Endothelial cell of umbilical vein (primary cell): ENCODE data around the gene NEIL3. TPM values are rescaled to one million over a fixed set of nuclear protein-coding genes. Genes with fewer than 3 reads are reported as not detected.

Experiments
- BruUV-seq: library from RNA; stranded (reverse); fragments of 400-500 nt; replicated peaks from 2 replicates; lab custom pipeline; 2021; lab: Mats Ljungman, UMichigan
- CTCF ChIA-PET: fragments of 300-600, 350-600 bp; sonication (Branson Sonifier 250); formaldehyde crosslinking; loops from one replicate; lab custom pipeline; 2021; ENCODE audit warnings: antibody characterized with exemption, inconsistent platforms; lab: Charles Lee
- POLR2A ChIA-PET: fragments of 300-600, 350-600 bp; sonication (Branson Sonifier 250); formaldehyde crosslinking; loops from one replicate; lab custom pipeline; 2021; ENCODE audit warnings: antibody characterized with exemption, inconsistent platforms; lab: Charles Lee
- DNase-seq: peaks from one replicate; pipeline ENCODE4 v3.0.0-alpha.2; 2011; ENCODE audit warnings: low read depth, low spot score
- FAIRE-seq: peaks from 2 replicates; lab custom pipeline; 2011; peaks lifted over from hg19 to GRCh38; lab: Jason Lieb, UNC
- H2AFZ ChIP-seq: 2 replicates; pipeline ENCODE4 v1.6.0; 2012; ENCODE audit warnings: low read depth, low read length, control low read depth, inconsistent platforms
- H3K27ac ChIP-seq: 2 replicates; pipeline ENCODE4 v1.5.1; 2011; ENCODE audit warnings: low read depth, mild to moderate bottlenecking, control low read depth, low read length, moderate library complexity; ENCODE audit not compliant: insufficient read depth
- H3K27me3 ChIP-seq, 2 experiments: 2 replicates each; pipeline versions ENCODE4 v1.6.0 to v1.6.1; 2011; ENCODE audit warnings: low read length in 2 of 2, mixed read lengths in 1 of 2; ENCODE audit not compliant: control insufficient read depth in 2 of 2, insufficient read depth in 2 of 2
- H3K36me3 ChIP-seq, 2 experiments: 2 replicates in 1 of 2; 3 replicates in 1 of 2; pipeline ENCODE4 v1.5.1; 2011; ENCODE audit warnings: low read length in 2 of 2, mild to moderate bottlenecking in 1 of 2, moderate library complexity in 1 of 2; ENCODE audit not compliant: control insufficient read depth in 2 of 2, insufficient read depth in 2 of 2; ENCODE audit errors: extremely low read depth in 1 of 2
- H3K4me1 ChIP-seq: 3 replicates; pipeline ENCODE4 v1.5.1; 2011; ENCODE audit warnings: mild to moderate bottlenecking, low read length; ENCODE audit not compliant: control insufficient read depth, insufficient read depth; ENCODE audit errors: extremely low read depth
- H3K4me2 ChIP-seq: 2 replicates; pipeline ENCODE4 v1.6.1; 2011; ENCODE audit warnings: low read length, control low read depth, mixed read lengths; ENCODE audit not compliant: insufficient read depth
- H3K4me3 ChIP-seq, 3 experiments: fragments of 200-600 bp in 1 of 3; sonication (generic), shearing (Covaris generic) in 1 of 3; replicated peaks in 1 of 3; 2 replicates each; pipeline ENCODE4 v1.5.1; 2011 to 2016; ENCODE audit warnings: control low read depth in 3 of 3, low read length in 3 of 3, mild to moderate bottlenecking in 2 of 3, inconsistent platforms in 1 of 3, low read depth in 1 of 3, moderate library complexity in 1 of 3; ENCODE audit not compliant: insufficient read depth in 1 of 3
- H3K79me2 ChIP-seq: 2 replicates; pipeline ENCODE4 v1.6.0; 2012; ENCODE audit warnings: low read length, inconsistent platforms; ENCODE audit not compliant: control insufficient read depth, insufficient read depth
- H3K9ac ChIP-seq: replicated peaks from 2 replicates; pipeline ENCODE3; 2011; ENCODE audit warnings: low read length, control low read depth; ENCODE audit not compliant: insufficient read depth; ENCODE audit errors: extremely low read depth
- H3K9me1 ChIP-seq: replicated peaks from 3 replicates; pipeline ENCODE4 v1.6.0; 2011; ENCODE audit warnings: mild to moderate bottlenecking, low read length; ENCODE audit not compliant: control insufficient read depth, insufficient read depth; ENCODE audit errors: extremely low read depth
- H3K9me3 ChIP-seq: replicated peaks from 2 replicates; pipeline ENCODE4 v1.5.1; 2012; ENCODE audit warnings: low read length, inconsistent platforms; ENCODE audit not compliant: control insufficient read depth, insufficient read depth
- H4K20me1 ChIP-seq: replicated peaks from 2 replicates; pipeline ENCODE3; 2011; ENCODE audit warnings: mild to moderate bottlenecking, low read length; ENCODE audit not compliant: control insufficient read depth, insufficient read depth; ENCODE audit errors: extremely low read depth
- EZH2 ChIP-seq: IDR thresholded peaks from 2 replicates; pipeline ENCODE4 v1.6.1; 2012; ENCODE audit warnings: borderline replicate concordance, low read depth, mild to moderate bottlenecking, moderate library complexity, low read length, inconsistent platforms; ENCODE audit not compliant: severe bottlenecking
- FOS ChIP-seq: IDR thresholded peaks from 2 replicates; pipeline ENCODE4 v1.6.1; 2011; ENCODE audit warnings: mild to moderate bottlenecking, low read length, moderate library complexity, borderline replicate concordance; ENCODE audit not compliant: insufficient read depth
- GATA2 ChIP-seq: IDR thresholded peaks from 2 replicates; pipeline ENCODE4 v1.7.0; 2011; ENCODE audit warnings: low read depth, mild to moderate bottlenecking, moderate library complexity, mixed read lengths, low read length; ENCODE audit not compliant: insufficient read length, insufficient read depth
- JUN ChIP-seq: IDR thresholded peaks from 2 replicates; pipeline ENCODE4 v1.6.1; 2011; ENCODE audit warnings: borderline replicate concordance, low read depth; ENCODE audit not compliant: insufficient read length, insufficient read depth
- MYC ChIP-seq: IDR thresholded peaks from one replicate; pipeline ENCODE4 v1.6.1; 2011; ENCODE audit warnings: mild to moderate bottlenecking, low read depth, low read length
- POLR2A ChIP-seq: IDR thresholded peaks from 2 replicates; pipeline ENCODE4 v1.6.1; 2012; ENCODE audit warnings: low read depth, mild to moderate bottlenecking, control low read depth, low read length
- POLR2AphosphoS5 ChIP-seq: IDR thresholded peaks from 2 replicates; pipeline ENCODE4 v1.6.1; 2012; ENCODE audit warnings: low read depth, mild to moderate bottlenecking, control low read depth, low read length, moderate library complexity; ENCODE audit not compliant: insufficient read depth
- dilution Hi-C: fragments of 300-500 bp; cut with MboI; formaldehyde crosslinking; loops from one replicate; pipeline ENCODE4 v1.15.0; 2019; ENCODE audit warnings: low sequenced_read_pairs; ENCODE audit not compliant: extremely low pct_ligation_motif_present
- intact Hi-C: fragments of 100-400 bp; cut with micrococcal nuclease; formaldehyde crosslinking; loops from one replicate; pipeline ENCODE4 v1.10.0; 2022
- polyA plus RNA-seq, 4 experiments: library from polyadenylated mRNA; depleted of rRNA in 3 of 4; stranded (reverse) in 3 of 4; unstranded in 1 of 4; fragments of >200 nt; gene quantifications; 2 replicates each; pipeline versions ENCODE4 v1.2.1 to v1.2.3, GENCODE V29; 2011 to 2012; ENCODE audit warnings: missing spikeins in 1 of 4
- total RNA-seq: library from RNA; stranded (reverse); gene quantifications from 2 replicates; pipeline ENCODE4 v1.2.3, GENCODE V29; 2021
- TF ChIP-seq, protein P1 (sequence below): IDR thresholded peaks from 2 replicates; pipeline ENCODE4 v1.6.1; 2011; ENCODE audit not compliant: insufficient read depth, insufficient read length
- TF ChIP-seq, protein P2 (sequence below), 2 donors: IDR thresholded peaks; 1 replicate in 1 of 2; 2 replicates in 1 of 2; pipeline ENCODE4 v1.5.1; 2011; ENCODE audit warnings: low read length in 2 of 2, mild to moderate bottlenecking in 2 of 2, moderate library complexity in 2 of 2, control low read depth in 1 of 2, inconsistent platforms in 1 of 2, low read depth in 1 of 2; ENCODE audit not compliant: insufficient read depth in 1 of 2; ENCODE audit errors: extremely low read depth in 1 of 2

The NEIL3 gene
- total and polyA plus RNA-seq, 2 donors (not counting 3 experiments of a cell fraction or from before 2014, with no cell fraction given): 3.7 to 6.9 TPM

- no peak for DNase-seq
- H3K4me2 ChIP-seq: no peak overlapping the region
- no TSS peak for BruUV-seq
- no peaks in the 10 kb centered on the region for H3K9me1 ChIP-seq
- no peaks in the 10 kb centered on the region for H3K4me1 ChIP-seq
- H3K9me3 ChIP-seq: no peaks in the 10 kb centered on the region
- CTCF ChIA-PET: interaction anchor here (1.0 kb wide), 1 partner anchor 15 kb away, joined by 4 read pairs; no protein-coding TSS in a partner anchor
- no peaks in the 10 kb centered on the region for H3K36me3 ChIP-seq
- H3K27ac ChIP-seq: no peak overlapping the region
- dilution Hi-C loops: loop anchor here (25.0 kb wide), 1 partner anchor 397 kb away; no protein-coding TSS in a partner anchor
- H2AFZ ChIP-seq: no peak overlapping the region
- POLR2A ChIA-PET: no interaction called here
- TF ChIP-seq JUN (no peak), FOS (no peak), MYC (no peak), EZH2 (no peak), GATA2 (no peak), POLR2A (no peak), POLR2AphosphoS5 (no peak)
- TF ChIP-seq, protein P1, sequence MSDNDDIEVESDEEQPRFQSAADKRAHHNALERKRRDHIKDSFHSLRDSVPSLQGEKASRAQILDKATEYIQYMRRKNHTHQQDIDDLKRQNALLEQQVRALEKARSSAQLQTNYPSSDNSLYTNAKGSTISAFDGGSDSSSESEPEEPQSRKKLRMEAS: no peak
- TF ChIP-seq, protein P2, sequence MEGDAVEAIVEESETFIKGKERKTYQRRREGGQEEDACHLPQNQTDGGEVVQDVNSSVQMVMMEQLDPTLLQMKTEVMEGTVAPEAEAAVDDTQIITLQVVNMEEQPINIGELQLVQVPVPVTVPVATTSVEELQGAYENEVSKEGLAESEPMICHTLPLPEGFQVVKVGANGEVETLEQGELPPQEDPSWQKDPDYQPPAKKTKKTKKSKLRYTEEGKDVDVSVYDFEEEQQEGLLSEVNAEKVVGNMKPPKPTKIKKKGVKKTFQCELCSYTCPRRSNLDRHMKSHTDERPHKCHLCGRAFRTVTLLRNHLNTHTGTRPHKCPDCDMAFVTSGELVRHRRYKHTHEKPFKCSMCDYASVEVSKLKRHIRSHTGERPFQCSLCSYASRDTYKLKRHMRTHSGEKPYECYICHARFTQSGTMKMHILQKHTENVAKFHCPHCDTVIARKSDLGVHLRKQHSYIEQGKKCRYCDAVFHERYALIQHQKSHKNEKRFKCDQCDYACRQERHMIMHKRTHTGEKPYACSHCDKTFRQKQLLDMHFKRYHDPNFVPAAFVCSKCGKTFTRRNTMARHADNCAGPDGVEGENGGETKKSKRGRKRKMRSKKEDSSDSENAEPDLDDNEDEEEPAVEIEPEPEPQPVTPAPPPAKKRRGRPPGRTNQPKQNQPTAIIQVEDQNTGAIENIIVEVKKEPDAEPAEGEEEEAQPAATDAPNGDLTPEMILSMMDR (IDR thresholded peaks at IDR 0.05; ENCODE audit: extremely low read depth in 1 of 2, insufficient read depth in 1 of 2, low read depth in 1 of 2, low read length in 2 of 2): no peak
- H3K27me3 ChIP-seq: no peaks in the 10 kb centered on the region
- no peak overlapping the region for H3K9ac ChIP-seq
- H3K79me2 ChIP-seq: no peaks in the 10 kb centered on the region
- no peak overlapping the region for H3K4me3 ChIP-seq
- no peaks in the 10 kb centered on the region for H4K20me1 ChIP-seq
- intact Hi-C loops: no loop called here
- FAIRE-seq: no peak
Observed at GRCh38 chr4:177265729-177266128, 43.9 kb upstream of the NEIL3 start.
